Measurements from ENCODE around the gene SPRR5.

Gene SPRR5

DNA sequence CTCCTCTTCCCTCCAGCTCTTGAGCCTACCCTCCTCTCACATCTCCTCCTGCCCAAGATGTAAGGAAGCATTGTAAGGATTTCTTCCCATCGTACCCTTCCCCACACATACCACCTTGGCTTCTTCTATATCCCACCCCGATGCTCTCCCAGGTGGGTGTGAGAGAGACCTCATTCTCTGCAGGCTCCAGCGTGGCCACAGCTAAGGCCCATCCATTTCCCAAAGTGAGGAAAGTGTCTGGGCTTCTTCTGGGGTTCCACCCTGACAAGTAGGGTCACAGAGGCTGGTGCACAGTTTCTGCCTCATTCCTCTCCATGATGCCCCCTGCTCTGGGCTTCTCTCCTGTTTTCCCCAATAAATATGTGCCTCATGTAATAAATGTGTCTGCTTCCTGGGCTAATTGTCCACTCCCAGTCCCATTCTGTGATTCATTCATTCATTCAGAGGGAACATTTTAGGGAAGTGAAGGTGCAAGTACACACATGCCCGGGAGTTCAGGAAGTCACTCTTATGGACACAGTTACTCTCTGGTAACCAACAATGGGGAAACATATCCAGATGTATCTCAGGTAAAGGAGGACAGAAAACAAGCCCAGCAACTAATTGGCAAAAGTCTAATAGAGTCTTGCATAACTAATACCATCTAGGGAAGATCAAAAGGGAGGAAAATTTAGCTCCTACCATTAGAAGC is 25.3 kb downstream of the SPRR5 start:
- no peak for TF ChIP-seq RAD21 (IDR thresholded peaks at IDR 0.05; ENCODE audit: low read depth)
- TF ChIP-seq EP300 (IDR thresholded peaks at IDR 0.05; ENCODE audit: borderline replicate concordance), result no peak
- no peak for TF ChIP-seq CEBPB (IDR thresholded peaks at IDR 0.05)
- no peak for TF ChIP-seq YY1 (IDR thresholded peaks at IDR 0.05; ENCODE audit: low read depth)
- no peak for TF ChIP-seq CREB1 (IDR thresholded peaks at IDR 0.05; ENCODE audit: low read depth)
- no peak for TF ChIP-seq TEAD4 (IDR thresholded peaks at IDR 0.05)
- no peak for TF ChIP-seq REST (IDR thresholded peaks at IDR 0.05; ENCODE audit: low read depth)
- TF ChIP-seq ZBTB7A (IDR thresholded peaks at IDR 0.05; ENCODE audit: low read depth), result no peak
- no peak for TF ChIP-seq USF1 (IDR thresholded peaks at IDR 0.05)
- no peak for TF ChIP-seq EGR1 (IDR thresholded peaks at IDR 0.05)
- TF ChIP-seq NFIC (IDR thresholded peaks at IDR 0.05), result no peak
- no peak for TF ChIP-seq TCF12 (IDR thresholded peaks at IDR 0.05; ENCODE audit: low read depth)
- no peak for TF ChIP-seq FOXM1 (IDR thresholded peaks at IDR 0.05; ENCODE audit: borderline replicate concordance, low read depth)
- TF ChIP-seq, protein P1, sequence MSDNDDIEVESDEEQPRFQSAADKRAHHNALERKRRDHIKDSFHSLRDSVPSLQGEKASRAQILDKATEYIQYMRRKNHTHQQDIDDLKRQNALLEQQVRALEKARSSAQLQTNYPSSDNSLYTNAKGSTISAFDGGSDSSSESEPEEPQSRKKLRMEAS (IDR thresholded peaks at IDR 0.05), result no peak
- TF ChIP-seq TAF1 (IDR thresholded peaks at IDR 0.05; ENCODE audit: low read depth), result no peak

DNA sequence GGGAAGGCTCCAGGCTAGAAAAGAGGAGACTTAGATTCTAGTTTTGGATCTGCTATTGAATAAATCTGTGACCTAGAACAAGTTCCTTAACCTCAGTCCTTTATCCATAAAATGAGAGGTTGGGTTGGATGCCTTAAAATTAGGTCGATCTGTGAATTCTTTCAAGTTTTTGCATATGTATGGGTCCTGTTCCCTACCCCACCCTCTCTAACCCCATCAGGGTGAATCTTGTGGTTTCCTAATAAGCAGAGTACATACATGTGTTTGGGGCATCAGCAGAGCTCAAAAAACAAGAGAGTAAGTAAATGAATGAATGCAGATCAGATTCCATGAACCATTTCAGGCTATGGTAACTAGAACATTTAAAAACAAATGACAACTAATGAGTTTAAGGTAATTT is 29.7 kb downstream of the SPRR5 start:
- TF ChIP-seq REST (IDR thresholded peaks at IDR 0.05; ENCODE audit: low read depth) (no peak), USF1 (IDR thresholded peaks at IDR 0.05) (no peak), TCF12 (IDR thresholded peaks at IDR 0.05; ENCODE audit: low read depth) (no peak), CEBPB (IDR thresholded peaks at IDR 0.05) (no peak), EGR1 (IDR thresholded peaks at IDR 0.05) (no peak), ZBTB7A (IDR thresholded peaks at IDR 0.05; ENCODE audit: low read depth) (no peak), TAF1 (IDR thresholded peaks at IDR 0.05; ENCODE audit: low read depth) (no peak), TEAD4 (IDR thresholded peaks at IDR 0.05) (no peak), NFIC (IDR thresholded peaks at IDR 0.05) (no peak), FOXM1 (IDR thresholded peaks at IDR 0.05; ENCODE audit: borderline replicate concordance, low read depth) (no peak), RAD21 (IDR thresholded peaks at IDR 0.05; ENCODE audit: low read depth) (no peak), YY1 (IDR thresholded peaks at IDR 0.05; ENCODE audit: low read depth) (no peak), CREB1 (IDR thresholded peaks at IDR 0.05; ENCODE audit: low read depth) (no peak)
- TF ChIP-seq, protein P1 (IDR thresholded peaks at IDR 0.05), result no peak

GRCh38 chr1:152977614-152978013 is 30.6 kb downstream of the SPRR5 start:
- no peak for TF ChIP-seq TCF12 (IDR thresholded peaks at IDR 0.05; ENCODE audit: low read depth)
- no peak for TF ChIP-seq REST (IDR thresholded peaks at IDR 0.05; ENCODE audit: low read depth)
- TF ChIP-seq EGR1 (IDR thresholded peaks at IDR 0.05), result no peak
- TF ChIP-seq CEBPB (IDR thresholded peaks at IDR 0.05), result no peak
- TF ChIP-seq RAD21 (IDR thresholded peaks at IDR 0.05; ENCODE audit: low read depth), result no peak
- no peak for TF ChIP-seq TEAD4 (IDR thresholded peaks at IDR 0.05)
- TF ChIP-seq CREB1 (IDR thresholded peaks at IDR 0.05; ENCODE audit: low read depth), result no peak
- TF ChIP-seq YY1 (IDR thresholded peaks at IDR 0.05; ENCODE audit: low read depth), result no peak
- TF ChIP-seq, protein P1 (IDR thresholded peaks at IDR 0.05), result no peak
- TF ChIP-seq EP300 (IDR thresholded peaks at IDR 0.05; ENCODE audit: borderline replicate concordance), result no peak
- no peak for TF ChIP-seq NFIC (IDR thresholded peaks at IDR 0.05)
- TF ChIP-seq TAF1 (IDR thresholded peaks at IDR 0.05; ENCODE audit: low read depth), result no peak
- no peak for TF ChIP-seq ZBTB7A (IDR thresholded peaks at IDR 0.05; ENCODE audit: low read depth)

DNA sequence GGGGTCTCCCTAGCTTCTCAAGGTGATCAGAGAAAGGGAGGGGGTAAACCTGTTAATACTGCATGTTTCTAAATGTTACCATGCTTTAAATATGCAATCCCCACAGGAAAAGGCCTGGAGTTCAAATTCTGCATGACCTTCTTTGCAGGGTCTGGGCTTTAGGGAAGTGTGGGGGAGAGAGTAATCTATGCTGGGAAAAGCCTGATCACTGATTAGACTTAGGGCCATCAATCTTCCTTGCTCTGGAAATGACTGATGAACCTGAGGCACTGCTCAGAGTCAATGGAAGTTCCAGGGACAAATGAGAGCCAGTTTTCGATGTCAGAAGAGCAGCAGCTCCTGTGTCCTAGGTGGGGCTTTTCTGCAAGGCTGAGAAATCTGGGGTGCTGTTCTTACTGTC is 33.7 kb downstream of the SPRR5 start:
- TF ChIP-seq CREB1 (IDR thresholded peaks at IDR 0.05; ENCODE audit: low read depth) (no peak), EP300 (IDR thresholded peaks at IDR 0.05; ENCODE audit: borderline replicate concordance) (no peak), REST (IDR thresholded peaks at IDR 0.05; ENCODE audit: low read depth) (no peak), TAF1 (IDR thresholded peaks at IDR 0.05; ENCODE audit: low read depth) (no peak), NFIC (IDR thresholded peaks at IDR 0.05) (no peak)
